Gastrocnemius medialis (tissue), 4 donors: ENCODE measurements around the gene DDAH1.

Experiments used
- POLR2A ChIP-seq, 2 donors: fragments of 450-650 bp; IDR thresholded peaks; one replicate each; pipeline ENCODE4 v1.6.1; 2017; ENCODE audit warnings: antibody characterized with exemption in 2 of 2, mild to moderate bottlenecking in 2 of 2, moderate library complexity in 2 of 2
- TF ChIP-seq, protein P1 (sequence below), 5 experiments: fragments of 450-650 bp in 3 of 5; fragments of 200-600 bp in 2 of 5; sonication (generic) in 2 of 5; IDR thresholded peaks in 4 of 5; conservative IDR thresholded peaks in 1 of 5; 1 replicate in 4 of 5; 2 replicates in 1 of 5; pipeline ENCODE4 v1.5.1; 2016 to 2019; ENCODE audit warnings: antibody characterized with exemption in 5 of 5, mild to moderate bottlenecking in 3 of 5, moderate library complexity in 3 of 5

DNA sequence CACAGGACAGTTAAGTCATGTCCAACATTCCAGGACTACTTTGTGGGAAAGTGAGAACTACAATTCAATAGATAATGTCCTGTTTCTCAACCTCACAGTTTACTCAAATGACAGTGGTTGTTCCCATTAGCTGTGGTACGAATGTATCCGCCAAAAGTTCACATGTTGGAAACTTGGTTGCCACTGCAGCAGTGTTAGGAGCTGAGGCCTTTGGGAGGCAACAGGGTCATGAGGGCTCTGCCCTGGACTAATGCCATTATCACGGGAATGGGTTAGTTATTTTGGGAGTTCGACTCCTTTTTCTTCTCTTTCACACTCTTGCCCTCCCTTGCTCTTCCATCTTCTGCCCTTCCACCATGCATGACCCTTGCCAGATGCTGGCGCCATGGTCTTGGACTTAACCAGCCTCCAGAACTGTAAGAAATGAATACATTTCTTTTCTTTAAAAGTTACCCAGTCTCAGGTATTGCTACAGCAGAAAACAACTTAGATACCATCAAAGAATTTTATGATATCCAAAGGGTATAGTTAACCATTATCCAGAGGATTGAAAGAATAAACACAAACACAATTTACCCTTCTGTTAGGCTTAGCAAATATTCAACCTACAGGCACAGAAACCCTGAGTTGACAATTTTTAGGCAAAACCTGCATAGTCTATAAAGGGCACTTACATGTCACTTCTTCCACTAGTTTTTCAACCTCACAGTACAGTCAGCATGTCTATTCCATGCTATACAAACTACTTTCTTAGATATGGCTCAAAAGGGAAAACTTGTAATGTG lies 196.0 kb downstream of the DDAH1 start:
- TF ChIP-seq, protein P1, sequence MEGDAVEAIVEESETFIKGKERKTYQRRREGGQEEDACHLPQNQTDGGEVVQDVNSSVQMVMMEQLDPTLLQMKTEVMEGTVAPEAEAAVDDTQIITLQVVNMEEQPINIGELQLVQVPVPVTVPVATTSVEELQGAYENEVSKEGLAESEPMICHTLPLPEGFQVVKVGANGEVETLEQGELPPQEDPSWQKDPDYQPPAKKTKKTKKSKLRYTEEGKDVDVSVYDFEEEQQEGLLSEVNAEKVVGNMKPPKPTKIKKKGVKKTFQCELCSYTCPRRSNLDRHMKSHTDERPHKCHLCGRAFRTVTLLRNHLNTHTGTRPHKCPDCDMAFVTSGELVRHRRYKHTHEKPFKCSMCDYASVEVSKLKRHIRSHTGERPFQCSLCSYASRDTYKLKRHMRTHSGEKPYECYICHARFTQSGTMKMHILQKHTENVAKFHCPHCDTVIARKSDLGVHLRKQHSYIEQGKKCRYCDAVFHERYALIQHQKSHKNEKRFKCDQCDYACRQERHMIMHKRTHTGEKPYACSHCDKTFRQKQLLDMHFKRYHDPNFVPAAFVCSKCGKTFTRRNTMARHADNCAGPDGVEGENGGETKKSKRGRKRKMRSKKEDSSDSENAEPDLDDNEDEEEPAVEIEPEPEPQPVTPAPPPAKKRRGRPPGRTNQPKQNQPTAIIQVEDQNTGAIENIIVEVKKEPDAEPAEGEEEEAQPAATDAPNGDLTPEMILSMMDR (IDR thresholded peaks at IDR 0.05 in 4 of 5, conservative IDR thresholded peaks at IDR 0.05 in 1 of 5) = no peak
- TF ChIP-seq POLR2A (IDR thresholded peaks at IDR 0.05) = no peak
